K562 (cell line): ENCODE data around the gene RSRP1. TPM values are rescaled to one million over a fixed set of nuclear protein-coding genes. Genes with fewer than 3 reads are reported as not detected.

Experiments
- CEBPB ChIP-seq: fragments of 450-650 bp; IDR thresholded peaks from 2 replicates; pipeline ENCODE4 v1.6.1; 2016; ENCODE audit warnings: missing genetic modification characterization, missing compliant biosample characterization
- FOSL1 ChIP-seq: fragments of 200-800 bp; sonication (Bioruptor generic); conservative IDR thresholded peaks from 2 replicates; pipeline ENCODE4 v1.6.1; 2016; ENCODE audit warnings: missing genetic modification characterization, missing compliant biosample characterization
- GABPB1 ChIP-seq: sonication (generic); formaldehyde crosslinking; IDR thresholded peaks from 2 replicates; pipeline ENCODE4 v1.8.0; 2022; ENCODE audit warnings: mild to moderate bottlenecking, missing genetic modification reagents
- GATA2 ChIP-seq: sonication (generic); formaldehyde crosslinking; IDR thresholded peaks from 2 replicates; pipeline ENCODE4 v1.4.0; 2020; ENCODE audit warnings: mild to moderate bottlenecking, missing genetic modification reagents
- HOXB6 ChIP-seq: fragments of 250-450 bp; sonication (Bioruptor Pico); IDR thresholded peaks from 2 replicates; pipeline ENCODE4 v1.5.1; 2022; ENCODE audit warnings: mild to moderate bottlenecking, borderline replicate concordance
- KDM4B ChIP-seq, 2 experiments: fragments of 450-650 bp in 1 of 2; sonication (generic) in 1 of 2; IDR thresholded peaks; 2 replicates each; pipeline ENCODE4 v1.6.1; 2016 to 2017; ENCODE audit warnings: borderline replicate concordance in 2 of 2, antibody characterized with exemption in 1 of 2, low read depth in 1 of 2, mild to moderate bottlenecking in 1 of 2
- KDM5B ChIP-seq: fragments of 200-600 bp; sonication (generic); IDR thresholded peaks from 2 replicates; pipeline ENCODE4 v1.6.1; 2012; ENCODE audit warnings: low read depth, mild to moderate bottlenecking, moderate library complexity, low read length, control low read depth, inconsistent platforms; ENCODE audit not compliant: insufficient replicate concordance
- MEIS2 ChIP-seq: fragments of 450-650 bp; IDR thresholded peaks from 2 replicates; pipeline ENCODE4 v1.6.1; 2014; ENCODE audit warnings: mild to moderate bottlenecking; ENCODE audit not compliant: partially characterized antibody
- RFX5 ChIP-seq: IDR thresholded peaks from 2 replicates; pipeline ENCODE4 v1.6.1; 2011; ENCODE audit warnings: low read depth, mild to moderate bottlenecking, improper control_type of control experiment, low read length
- SP1 ChIP-seq: sonication (generic); formaldehyde crosslinking; IDR thresholded peaks from 2 replicates; pipeline ENCODE4 v1.8.1; 2022; ENCODE audit warnings: mild to moderate bottlenecking, missing genetic modification reagents
- ZFP30 ChIP-seq: fragments of 250-450 bp; sonication (Bioruptor Pico); IDR thresholded peaks from 2 replicates; pipeline ENCODE4 v1.8.0; 2022; ENCODE audit warnings: moderate library complexity, mild to moderate bottlenecking, inconsistent platforms, borderline replicate concordance
- ZFPM2 ChIP-seq: fragments of 250-450 bp; sonication (Bioruptor Pico); IDR thresholded peaks from 2 replicates; pipeline ENCODE4 v1.5.1; 2022; ENCODE audit warnings: mild to moderate bottlenecking
- ZNF175 ChIP-seq: fragments of 200-800 bp; sonication (Bioruptor generic); IDR thresholded peaks from 2 replicates; pipeline ENCODE4 v1.6.1; 2016; ENCODE audit warnings: low read depth, mild to moderate bottlenecking, missing genetic modification characterization, missing compliant biosample characterization
- ZNF707 ChIP-seq: fragments of 250-450 bp; sonication (Bioruptor Pico); conservative IDR thresholded peaks from 2 replicates; pipeline ENCODE4 v1.8.0; 2022; ENCODE audit warnings: inconsistent platforms, mild to moderate bottlenecking, moderate library complexity
- polyA plus RNA-seq, 8 experiments: library from polyadenylated mRNA; depleted of rRNA in 4 of 8; stranded (reverse) in 5 of 8; unstranded in 3 of 8; fragments of >200 nt; fragmentation: Nextera tagmentation in 2 of 8; fragmentation: Illumina TruSeq in 1 of 8; extraction: Ambion mirVana in 2 of 8; extraction: Trizol in 1 of 8; gene quantifications; 2 replicates each; pipeline versions ENCODE4 v1.2.1 to v1.2.3, GENCODE V29; 2011 to 2014; ENCODE audit warnings: inconsistent platforms in 1 of 8, missing spikeins in 1 of 8
- total RNA-seq, 7 experiments: library from RNA; depleted of rRNA in 6 of 7; stranded (reverse); fragments of >200 nt in 6 of 7; fragmentation: Illumina TruSeq in 2 of 7; extraction: Trizol in 2 of 7; gene quantifications; 2 replicates each; pipeline versions ENCODE4 v1.2.1 to v1.2.3, GENCODE V29; 2011 to 2021; ENCODE audit warnings: low replicate concordance in 1 of 7
- TF ChIP-seq, protein P1 (sequence below), 2 experiments: IDR thresholded peaks; 2 replicates each; pipeline ENCODE4 v1.6.1; 2011; ENCODE audit warnings: borderline replicate concordance in 1 of 2, control low read depth in 1 of 2, low read depth in 1 of 2, low read length in 1 of 2, mild to moderate bottlenecking in 1 of 2, mixed read lengths in 1 of 2, moderate library complexity in 1 of 2; ENCODE audit not compliant: insufficient read depth in 1 of 2, insufficient read length in 1 of 2, poor library complexity in 1 of 2, severe bottlenecking in 1 of 2; ENCODE audit errors: extremely low read depth in 1 of 2
- TF ChIP-seq, protein P2 (sequence below), 2 experiments: IDR thresholded peaks in 1 of 2; conservative IDR thresholded peaks in 1 of 2; 2 replicates each; pipeline ENCODE4 v1.6.1; 2016; ENCODE audit warnings: low read depth in 2 of 2, mild to moderate bottlenecking in 1 of 2, missing compliant biosample characterization in 1 of 2, missing genetic modification characterization in 1 of 2, moderate library complexity in 1 of 2
- TF ChIP-seq, protein P3 (sequence below): fragments of 250-450 bp; sonication (Bioruptor Pico); IDR thresholded peaks from 2 replicates; pipeline ENCODE4 v1.8.0; 2021; ENCODE audit warnings: moderate library complexity, mild to moderate bottlenecking, inconsistent platforms
- TF ChIP-seq, protein P4 (sequence below): conservative IDR thresholded peaks from 2 replicates; pipeline ENCODE4 v1.6.1; 2011; ENCODE audit warnings: low read depth, mild to moderate bottlenecking, low read length; ENCODE audit not compliant: control insufficient read depth

Gene RSRP1
- total and polyA plus RNA-seq, 9 of the 15 experiments (the other 6 are each of a cell fraction or from before 2014, with no cell fraction given) = 27.2 to 283 (median 146) TPM

GRCh38 chr1:25232027-25232865, 15.0 kb downstream of the RSRP1 start, which contains the start of gene SYF2 (continued):
- TF ChIP-seq HOXB6 (CRISPR knock-in tag) (no peak), MEIS2 (peak; percentile 87), SP1 (CRISPR knock-in tag) (no peak; the same call in none of the 2 replicates), ZFPM2 (CRISPR knock-in tag) (0 out of 2 replicates have a peak, but pooled peaks have one; percentile 17), ZNF707 (CRISPR knock-in tag) (peak; percentile 58), CEBPB (tag) (peak; percentile 63; the same call in 1 of the 2 replicates), ZFP30 (CRISPR knock-in tag) (no peak), GABPB1 (peak; percentile 94), ZNF175 (CRISPR knock-in tag) (peak; percentile 96; the same call in 1 of the 2 replicates), KDM4B (IDR thresholded peaks at IDR 0.05; ENCODE audit: borderline replicate concordance in 2 of 2, low read depth in 1 of 2) (peak in 1 of 2 experiments; percentile 39; a peak in 1 of 4 replicates), FOSL1 (tag) (no peak), GATA2 (CRISPR knock-in tag) (no peak), RFX5 (no peak), KDM5B (peak; percentile 35)
- TF ChIP-seq, protein P1, sequence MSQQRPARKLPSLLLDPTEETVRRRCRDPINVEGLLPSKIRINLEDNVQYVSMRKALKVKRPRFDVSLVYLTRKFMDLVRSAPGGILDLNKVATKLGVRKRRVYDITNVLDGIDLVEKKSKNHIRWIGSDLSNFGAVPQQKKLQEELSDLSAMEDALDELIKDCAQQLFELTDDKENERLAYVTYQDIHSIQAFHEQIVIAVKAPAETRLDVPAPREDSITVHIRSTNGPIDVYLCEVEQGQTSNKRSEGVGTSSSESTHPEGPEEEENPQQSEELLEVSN (IDR thresholded peaks at IDR 0.05; ENCODE audit: borderline replicate concordance in 1 of 2, extremely low read depth in 1 of 2, insufficient read depth in 1 of 2, insufficient read length in 1 of 2, low read depth in 1 of 2, low read length in 1 of 2, poor library complexity in 1 of 2, severe bottlenecking in 1 of 2) = peak in 1 of 2 experiments; percentile 31
- TF ChIP-seq, protein P2, sequence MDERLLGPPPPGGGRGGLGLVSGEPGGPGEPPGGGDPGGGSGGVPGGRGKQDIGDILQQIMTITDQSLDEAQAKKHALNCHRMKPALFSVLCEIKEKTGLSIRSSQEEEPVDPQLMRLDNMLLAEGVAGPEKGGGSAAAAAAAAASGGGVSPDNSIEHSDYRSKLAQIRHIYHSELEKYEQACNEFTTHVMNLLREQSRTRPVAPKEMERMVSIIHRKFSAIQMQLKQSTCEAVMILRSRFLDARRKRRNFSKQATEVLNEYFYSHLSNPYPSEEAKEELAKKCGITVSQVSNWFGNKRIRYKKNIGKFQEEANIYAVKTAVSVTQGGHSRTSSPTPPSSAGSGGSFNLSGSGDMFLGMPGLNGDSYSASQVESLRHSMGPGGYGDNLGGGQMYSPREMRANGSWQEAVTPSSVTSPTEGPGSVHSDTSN (CRISPR knock-in tag; IDR thresholded peaks at IDR 0.05; ENCODE audit: low read depth) = no peak
- TF ChIP-seq, protein P2 (tag; conservative IDR thresholded peaks at IDR 0.05; ENCODE audit: low read depth) = peak; percentile 76
- TF ChIP-seq, protein P3, sequence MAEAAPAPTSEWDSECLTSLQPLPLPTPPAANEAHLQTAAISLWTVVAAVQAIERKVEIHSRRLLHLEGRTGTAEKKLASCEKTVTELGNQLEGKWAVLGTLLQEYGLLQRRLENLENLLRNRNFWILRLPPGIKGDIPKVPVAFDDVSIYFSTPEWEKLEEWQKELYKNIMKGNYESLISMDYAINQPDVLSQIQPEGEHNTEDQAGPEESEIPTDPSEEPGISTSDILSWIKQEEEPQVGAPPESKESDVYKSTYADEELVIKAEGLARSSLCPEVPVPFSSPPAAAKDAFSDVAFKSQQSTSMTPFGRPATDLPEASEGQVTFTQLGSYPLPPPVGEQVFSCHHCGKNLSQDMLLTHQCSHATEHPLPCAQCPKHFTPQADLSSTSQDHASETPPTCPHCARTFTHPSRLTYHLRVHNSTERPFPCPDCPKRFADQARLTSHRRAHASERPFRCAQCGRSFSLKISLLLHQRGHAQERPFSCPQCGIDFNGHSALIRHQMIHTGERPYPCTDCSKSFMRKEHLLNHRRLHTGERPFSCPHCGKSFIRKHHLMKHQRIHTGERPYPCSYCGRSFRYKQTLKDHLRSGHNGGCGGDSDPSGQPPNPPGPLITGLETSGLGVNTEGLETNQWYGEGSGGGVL (CRISPR knock-in tag) = peak; percentile 60; the same call in 1 of the 2 replicates
- TF ChIP-seq, protein P4, sequence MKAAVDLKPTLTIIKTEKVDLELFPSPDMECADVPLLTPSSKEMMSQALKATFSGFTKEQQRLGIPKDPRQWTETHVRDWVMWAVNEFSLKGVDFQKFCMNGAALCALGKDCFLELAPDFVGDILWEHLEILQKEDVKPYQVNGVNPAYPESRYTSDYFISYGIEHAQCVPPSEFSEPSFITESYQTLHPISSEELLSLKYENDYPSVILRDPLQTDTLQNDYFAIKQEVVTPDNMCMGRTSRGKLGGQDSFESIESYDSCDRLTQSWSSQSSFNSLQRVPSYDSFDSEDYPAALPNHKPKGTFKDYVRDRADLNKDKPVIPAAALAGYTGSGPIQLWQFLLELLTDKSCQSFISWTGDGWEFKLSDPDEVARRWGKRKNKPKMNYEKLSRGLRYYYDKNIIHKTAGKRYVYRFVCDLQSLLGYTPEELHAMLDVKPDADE = peak; percentile 75
